Right renal cortex interstitium (tissue), 3 donors: Measurements from ENCODE around the gene POU1F1. TPM values are rescaled to one million over a fixed set of nuclear protein-coding genes. Genes with fewer than 3 reads are reported as not detected.
A peak's percentile ranks its signal among the peaks of the same experiment; 100 is the strongest.
"Not testable (repeated sequence)": the region's sequence is repeated elsewhere in the genome, so short reads cannot be mapped to it uniquely, and the experiment has no call there.

Experiments
- DNase-seq, 3 donors: peaks; one replicate each; pipeline ENCODE4 v3.0.0-alpha.2; 2013; ENCODE audit warnings: low read depth in 3 of 3, low spot score in 2 of 3
- polyA plus RNA-seq, 3 donors: library from polyadenylated mRNA; unstranded; fragments of 120-200 nt; gene quantifications; one replicate each; pipeline ENCODE4 v1.2.1, GENCODE V29; 2013; ENCODE audit not compliant: insufficient read length in 3 of 3

POU1F1 gene
- under 1 TPM in 1 of 3 donors, not detected in 2; 0.14 TPM for polyA plus RNA-seq

GRCh38 chr3:87276484-87276883 is at the start of gene POU1F1:
Gene POU1F1, minus strand, starts transcription at chr3:87276584. Its CDS starts 122 bp downstream, at chr3:87276462.
- DNase-seq = no peak

- DNase-seq = no peak
Measured at GRCh38 chr3:87324609-87325008, 48.2 kb upstream of the POU1F1 start.

GRCh38 chr3:87320756-87321626 is 44.6 kb upstream of the POU1F1 start:
- DNase-seq = no peak

- DNase-seq = peak in 2 of 3 donors; percentile 12 to 40
Measured at GRCh38 chr3:87318617-87319021, 42.2 kb upstream of the POU1F1 start.

- no peak for DNase-seq
Measured at GRCh38 chr3:87317779-87318178, 41.4 kb upstream of the POU1F1 start.

- DNase-seq = no peak
Measured at GRCh38 chr3:87313641-87314040, 37.3 kb upstream of the POU1F1 start.

- no peak for DNase-seq
Measured at GRCh38 chr3:87311309-87311708, 34.9 kb upstream of the POU1F1 start.

- no peak for DNase-seq
Measured at GRCh38 chr3:87309601-87310000, 33.2 kb upstream of the POU1F1 start.

GRCh38 chr3:87307805-87308204 is 31.4 kb upstream of the POU1F1 start:
- DNase-seq = no peak

- no peak for DNase-seq
Measured at GRCh38 chr3:87305517-87305916, 29.1 kb upstream of the POU1F1 start.

GRCh38 chr3:87305031-87305430 is 28.6 kb upstream of the POU1F1 start:
- DNase-seq = not testable (repeated sequence)

GRCh38 chr3:87298111-87298718 is 21.8 kb upstream of the POU1F1 start:
- DNase-seq = peak in 2 of 3 donors; percentile 19 to 29

- DNase-seq = no peak
Measured at GRCh38 chr3:87288446-87288845, 12.1 kb upstream of the POU1F1 start.

GRCh38 chr3:87287011-87287410 is 10.6 kb upstream of the POU1F1 start:
- DNase-seq = no peak

- DNase-seq = no peak
Measured at GRCh38 chr3:87272718-87273341, 3.6 kb downstream of the POU1F1 start.

GRCh38 chr3:87270908-87271700 is 5.3 kb downstream of the POU1F1 start:
- DNase-seq = no peak

- DNase-seq = no peak
Measured at GRCh38 chr3:87269723-87270122, 6.7 kb downstream of the POU1F1 start.

GRCh38 chr3:87268646-87269211 is 7.7 kb downstream of the POU1F1 start:
- DNase-seq = no peak

GRCh38 chr3:87267953-87268645 is 8.3 kb downstream of the POU1F1 start:
- no peak for DNase-seq

- DNase-seq = no peak
Measured at GRCh38 chr3:87261925-87262324, 14.5 kb downstream of the POU1F1 start.
